Upper lobe of left lung (tissue), 6 donors: ENCODE results near the gene ARMH4. TPM values are rescaled to one million over a fixed set of nuclear protein-coding genes. Genes with fewer than 3 reads are reported as not detected.

Experiments used
- ATAC-seq, 2 donors: fragments of 200-7000 bp; cut with Tn5 transposase; one replicate each; pipeline ENCODE4 v1.9.1; 2022; ENCODE audit warnings: mild to moderate bottlenecking in 2 of 2, moderate library complexity in 2 of 2; ENCODE audit not compliant: low FRiP score in 2 of 2
- DNase-seq, 2 donors: peaks; one replicate each; pipeline ENCODE4 v3.0.0-alpha.2; 2019 to 2020
- H3K27ac ChIP-seq, 4 donors: fragments of 200-600 bp; sonication (generic); one replicate each; pipeline ENCODE4 v1.5.1; 2016 to 2019
- H3K27me3 ChIP-seq, 4 donors: fragments of 200-600 bp; sonication (generic); one replicate each; pipeline ENCODE4 v1.5.1; 2017 to 2019
- H3K36me3 ChIP-seq, 4 donors: fragments of 200-600 bp; sonication (generic); one replicate each; pipeline ENCODE4 v1.5.1; 2016 to 2019
- H3K4me1 ChIP-seq, 4 donors: fragments of 200-600 bp; sonication (generic); one replicate each; pipeline ENCODE4 v1.5.1; 2018 to 2019
- H3K4me3 ChIP-seq, 4 donors: fragments of 200-600 bp; sonication (generic); one replicate each; pipeline ENCODE4 v1.5.1; 2017 to 2019; ENCODE audit warnings: mild to moderate bottlenecking in 2 of 4, moderate library complexity in 1 of 4
- H3K9me3 ChIP-seq, 4 donors: fragments of 200-600 bp; sonication (generic); one replicate each; pipeline ENCODE4 v1.5.1; 2018 to 2019
- CTCF ChIP-seq, 6 experiments: fragments of 450-650 bp in 4 of 6; fragments of 200-600 bp in 2 of 6; sonication (generic) in 2 of 6; IDR thresholded peaks; one replicate each; pipeline ENCODE4 v1.5.1; 2016 to 2019; ENCODE audit warnings: antibody characterized with exemption in 6 of 6
- EP300 ChIP-seq, 4 donors: sonication (generic); formaldehyde crosslinking; IDR thresholded peaks; one replicate each; pipeline ENCODE4 v1.5.1; 2017; ENCODE audit warnings: antibody characterized with exemption in 4 of 4, control low read depth in 2 of 4
- POLR2A ChIP-seq, 4 donors: fragments of 450-650 bp; IDR thresholded peaks; one replicate each; pipeline ENCODE4 v1.5.1; 2016 to 2017; ENCODE audit warnings: antibody characterized with exemption in 4 of 4, mild to moderate bottlenecking in 2 of 4
- POLR2AphosphoS5 ChIP-seq, 2 donors: sonication (generic); formaldehyde crosslinking; IDR thresholded peaks; one replicate each; pipeline ENCODE4 v1.5.1; 2017; ENCODE audit warnings: antibody characterized with exemption in 2 of 2
- WGBS, 2 donors: methylation state at CpG; one replicate each; pipeline ENCODE4 v1.1.5; 2017 to 2018; 5-methylcytosine and 5-hydroxymethylcytosine counted together
- small RNA-seq, 4 donors: library from RNA; depleted of rRNA; stranded (forward); fragments of <200 nt; gene quantifications; one replicate each; pipeline ENCODE3, GENCODE V24; 2016
- total RNA-seq, 6 donors: library from RNA; depleted of rRNA in 4 of 6; stranded (reverse); fragments of >200 nt in 4 of 6; gene quantifications; one replicate each; pipeline versions ENCODE4 v1.1.0 to v1.2.1, GENCODE V29; 2016 to 2021
- donor health status: DM: no; HTN: no; CAD: no; lungs with moderate emphysema.
- donor health status: DM: no; HTN: yes; CAD: no; lungs with severe emphysema.

The ARMH4 gene
- total RNA-seq, 6 donors from 2014 or later: 1.0 to 6.2 (median 2.3) TPM

- DNase-seq: no peak
- H3K36me3 ChIP-seq: no peaks in the 10 kb centered on the region
- 63 to 67% methylated on average over 2 of the region's 2 CpGs for WGBS, 2 donors
- H3K27ac ChIP-seq: no peak overlapping the region
- no peak overlapping the region for H3K4me3 ChIP-seq
- no peaks in the 10 kb centered on the region for H3K27me3 ChIP-seq
- no peak for ATAC-seq
- no peaks in the 10 kb centered on the region for H3K9me3 ChIP-seq
- no peaks in the 10 kb centered on the region for H3K4me1 ChIP-seq
- TF ChIP-seq POLR2A (IDR thresholded peaks at IDR 0.05) (no peak), POLR2AphosphoS5 (IDR thresholded peaks at IDR 0.05) (no peak), CTCF (IDR thresholded peaks at IDR 0.05) (no peak), EP300 (IDR thresholded peaks at IDR 0.05) (no peak)
Measured at GRCh38 chr14:57961786-57962060, 190.3 kb downstream of the ARMH4 start.

DNA sequence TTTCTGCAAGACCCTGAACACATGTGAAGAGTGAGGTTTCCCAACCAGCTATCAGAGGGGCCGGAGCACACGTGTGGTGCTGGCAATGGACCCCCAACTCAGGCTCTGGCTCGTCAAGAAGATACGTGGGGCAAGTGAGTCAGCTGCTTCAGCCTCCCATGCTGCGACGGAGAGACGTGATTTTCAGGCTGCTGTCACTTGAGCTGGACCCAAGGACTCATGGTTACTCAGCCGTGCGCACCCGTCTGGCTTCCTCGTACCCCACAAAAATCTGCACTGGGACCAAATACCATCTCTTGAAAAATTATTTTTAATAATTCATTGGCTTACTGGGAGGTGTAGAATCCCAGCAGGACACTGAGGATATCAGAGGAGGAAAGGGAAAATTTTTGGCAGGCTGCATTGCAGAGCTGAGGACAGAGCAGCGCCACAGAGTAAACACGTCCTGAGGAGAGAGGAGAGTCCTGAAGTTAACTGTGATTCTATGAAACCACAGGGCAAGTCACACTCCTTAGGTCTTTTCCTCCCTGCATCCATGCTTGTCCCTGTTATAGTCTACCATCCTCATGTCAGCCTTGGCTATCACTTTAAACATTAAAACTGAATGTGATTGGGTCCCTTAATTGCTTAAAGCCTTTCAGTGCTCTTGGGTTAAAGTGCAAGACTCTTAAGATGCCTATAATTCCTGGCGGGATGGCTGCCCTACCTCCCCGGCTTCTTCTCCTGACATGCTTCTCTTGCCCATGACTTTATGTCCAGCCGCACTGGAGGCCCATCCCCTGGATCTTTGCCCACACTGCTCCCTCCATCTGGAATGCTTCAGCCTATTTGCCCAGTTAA, 190.8 kb downstream of the ARMH4 start:
- H3K9me3 ChIP-seq: no peaks in the 10 kb centered on the region
- no peak overlapping the region for H3K27ac ChIP-seq
- H3K36me3 ChIP-seq: no peaks in the 10 kb centered on the region
- WGBS, 2 donors: 82 to 87% methylated on average over 9 to 16 of the region's 16 CpGs
- TF ChIP-seq POLR2A (IDR thresholded peaks at IDR 0.05): no peak
- TF ChIP-seq POLR2AphosphoS5 (IDR thresholded peaks at IDR 0.05): no peak
- no peak for TF ChIP-seq CTCF (IDR thresholded peaks at IDR 0.05)
- TF ChIP-seq EP300 (IDR thresholded peaks at IDR 0.05): no peak
- ATAC-seq (no peak), DNase-seq (no peak)
- no peaks in the 10 kb centered on the region for H3K27me3 ChIP-seq
- H3K4me1 ChIP-seq: no peaks in the 10 kb centered on the region
- H3K4me3 ChIP-seq: no peak overlapping the region

DNA sequence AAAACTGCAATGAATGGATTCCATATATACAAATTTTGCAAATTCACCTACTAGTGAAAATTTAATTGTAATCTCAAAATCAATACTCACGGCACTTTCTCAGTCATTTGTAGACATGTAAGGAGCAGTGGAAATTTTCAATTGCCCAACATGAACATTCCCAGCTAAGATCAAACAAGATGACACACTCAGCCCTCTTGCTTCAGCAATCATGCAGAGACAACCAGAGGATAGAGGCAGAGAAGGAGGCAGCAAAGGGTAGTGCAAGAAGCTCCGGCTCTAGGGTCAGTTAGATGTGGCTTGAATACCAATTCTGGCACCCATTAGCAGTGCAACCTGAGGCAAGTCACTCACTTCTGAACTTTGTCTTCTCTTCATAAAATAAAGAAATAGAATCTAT, 194.6 kb downstream of the ARMH4 start:
- Histone ChIP-seq H3K4me1 (no peaks in the 10 kb centered on the region), H3K27ac (no peak overlapping the region), H3K27me3 (no peaks in the 10 kb centered on the region), H3K36me3 (no peaks in the 10 kb centered on the region), H3K4me3 (no peak overlapping the region), H3K9me3 (peaks cover 0 to 8% (median 2%) of the 10 kb centered on the region in 4 donors)
- DNase-seq: no peak
- TF ChIP-seq CTCF (IDR thresholded peaks at IDR 0.05) (no peak), EP300 (IDR thresholded peaks at IDR 0.05) (no peak), POLR2AphosphoS5 (IDR thresholded peaks at IDR 0.05) (no peak), POLR2A (IDR thresholded peaks at IDR 0.05) (no peak)
- no peak for ATAC-seq
- 88 to 89% methylated on average over 2 of the region's 2 CpGs for WGBS, 2 donors

Small RNA genes lying within 50 kb of the gene (small RNA-seq; reads per million reads assigned to genes)
- 0 reads per million in 4 donors for gene RN7SL598P

Other genes starting within 250 kb of the ARMH4 start
- gene ACTR10, start 47.9 kb upstream of the ARMH4 start, total RNA-seq: 100 to 1,000 TPM in 1 of 6 donors, 10 to 100 TPM in 5; 18.9 to 106 (median 51.7) TPM
- gene PSMA3, start 92.6 kb upstream of the ARMH4 start, total RNA-seq: 100 to 1,000 TPM in 4 of 6 donors, 10 to 100 TPM in 2; 49.2 to 164 (median 153) TPM
- gene ARID4A, start 146.3 kb upstream of the ARMH4 start, total RNA-seq: 10 to 100 TPM; 18.4 to 96.4 (median 38.7) TPM
- gene TOMM20L, start 243.7 kb upstream of the ARMH4 start, total RNA-seq: 1 to 10 TPM in 1 of 6 donors, not detected in 5; 1.3 TPM